ENCODE data around the gene PLPP4.

DNA sequence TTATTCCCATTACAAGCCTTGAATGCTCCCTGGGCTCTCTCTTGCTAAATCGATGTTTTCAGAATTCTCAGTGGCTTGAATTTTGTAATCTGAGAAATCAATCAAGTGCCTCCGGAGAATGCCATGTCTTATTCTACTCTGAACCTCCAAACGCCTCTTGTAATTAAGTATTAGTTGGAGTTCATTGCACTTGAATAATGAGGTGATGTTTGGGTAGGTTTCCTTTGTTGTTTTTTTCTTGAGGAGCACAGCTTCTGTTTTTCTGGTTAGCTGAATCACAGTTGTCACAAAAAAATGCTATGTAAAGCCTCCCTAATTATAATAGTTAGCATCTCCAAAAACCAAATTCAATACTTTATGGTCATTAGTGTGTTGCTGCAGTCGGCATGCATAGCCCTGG, 100.3 kb downstream of the PLPP4 start:
- TF ChIP-seq, protein P1, sequence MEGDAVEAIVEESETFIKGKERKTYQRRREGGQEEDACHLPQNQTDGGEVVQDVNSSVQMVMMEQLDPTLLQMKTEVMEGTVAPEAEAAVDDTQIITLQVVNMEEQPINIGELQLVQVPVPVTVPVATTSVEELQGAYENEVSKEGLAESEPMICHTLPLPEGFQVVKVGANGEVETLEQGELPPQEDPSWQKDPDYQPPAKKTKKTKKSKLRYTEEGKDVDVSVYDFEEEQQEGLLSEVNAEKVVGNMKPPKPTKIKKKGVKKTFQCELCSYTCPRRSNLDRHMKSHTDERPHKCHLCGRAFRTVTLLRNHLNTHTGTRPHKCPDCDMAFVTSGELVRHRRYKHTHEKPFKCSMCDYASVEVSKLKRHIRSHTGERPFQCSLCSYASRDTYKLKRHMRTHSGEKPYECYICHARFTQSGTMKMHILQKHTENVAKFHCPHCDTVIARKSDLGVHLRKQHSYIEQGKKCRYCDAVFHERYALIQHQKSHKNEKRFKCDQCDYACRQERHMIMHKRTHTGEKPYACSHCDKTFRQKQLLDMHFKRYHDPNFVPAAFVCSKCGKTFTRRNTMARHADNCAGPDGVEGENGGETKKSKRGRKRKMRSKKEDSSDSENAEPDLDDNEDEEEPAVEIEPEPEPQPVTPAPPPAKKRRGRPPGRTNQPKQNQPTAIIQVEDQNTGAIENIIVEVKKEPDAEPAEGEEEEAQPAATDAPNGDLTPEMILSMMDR (IDR thresholded peaks at IDR 0.05), result no peak
- no peak for TF ChIP-seq POLR2A (IDR thresholded peaks at IDR 0.05)
